A673 (cell line): ENCODE results near the gene NASP. TPM values are rescaled to one million over a fixed set of nuclear protein-coding genes. Genes with fewer than 3 reads are reported as not detected.
A peak's percentile ranks its signal among the peaks of the same experiment; 100 is the strongest.

Experiments used
- BruUV-seq: library from RNA; stranded (reverse); fragments of 400-500 nt; replicated peaks from 2 replicates; lab custom pipeline; 2021; lab: Mats Ljungman, UMichigan
- CTCF ChIA-PET: fragments of 300-600 bp; sonication (Branson Sonifier 250); formaldehyde crosslinking; loops from one replicate; lab custom pipeline; 2022; ENCODE audit warnings: antibody characterized with exemption; lab: Charles Lee
- POLR2A ChIA-PET: fragments of 300-600 bp; sonication (Branson Sonifier 250); formaldehyde crosslinking; loops from one replicate; lab custom pipeline; 2022; ENCODE audit warnings: antibody characterized with exemption; ENCODE audit not compliant: low non-redundant PET; lab: Charles Lee
- DNase-seq: peaks from one replicate; pipeline ENCODE4 v3.0.0-alpha.2; 2015; ENCODE audit warnings: low spot score
- H3K27ac ChIP-seq: fragments of 200-600 bp; sonication (generic); 2 replicates; pipeline ENCODE4 v1.5.1; 2016; ENCODE audit warnings: mixed run types, low read depth, mild to moderate bottlenecking, mixed read lengths, antibody characterized with exemption, low read length; ENCODE audit not compliant: poor library complexity, severe bottlenecking
- H3K27me3 ChIP-seq: fragments of 200-600 bp; sonication (generic); replicated peaks from 2 replicates; pipeline ENCODE4 v1.6.1; 2017; ENCODE audit warnings: mixed run types, low read depth, mild to moderate bottlenecking, mixed read lengths, antibody characterized with exemption, low read length; ENCODE audit not compliant: insufficient read depth, poor library complexity
- H3K36me3 ChIP-seq: fragments of 200-600 bp; sonication (generic); 2 replicates; pipeline ENCODE4 v1.6.1; 2016; ENCODE audit warnings: mixed run types, mild to moderate bottlenecking, mixed read lengths, antibody characterized with exemption, low read length; ENCODE audit not compliant: insufficient read depth, poor library complexity, severe bottlenecking
- H3K4me1 ChIP-seq: fragments of 200-600 bp; sonication (generic); 2 replicates; pipeline ENCODE4 v1.6.1; 2017; ENCODE audit warnings: mixed run types, mild to moderate bottlenecking, mixed read lengths, antibody characterized with exemption, low read length; ENCODE audit not compliant: insufficient read depth, poor library complexity, severe bottlenecking
- H3K4me3 ChIP-seq: fragments of 200-600 bp; sonication (generic); 2 replicates; pipeline ENCODE4 v1.5.1; 2016; ENCODE audit warnings: low read depth, mixed run types, mild to moderate bottlenecking, mixed read lengths, low read length; ENCODE audit not compliant: poor library complexity, severe bottlenecking
- H3K9me3 ChIP-seq: fragments of 200-600 bp; sonication (generic); 2 replicates; pipeline ENCODE4 v1.6.1; 2016; ENCODE audit warnings: mixed run types, low read depth, mild to moderate bottlenecking, mixed read lengths, antibody characterized with exemption, low read length; ENCODE audit not compliant: poor library complexity, severe bottlenecking
- CTCF ChIP-seq: fragments of 300-800, 200-600 bp; sonication (generic); conservative IDR thresholded peaks from 2 replicates; pipeline ENCODE4 v1.5.1; 2017; ENCODE audit warnings: low read depth, mild to moderate bottlenecking, antibody characterized with exemption, low read length, moderate library complexity, mixed read lengths
- EZH2 ChIP-seq: fragments of 200-600 bp; sonication (generic); IDR thresholded peaks from 2 replicates; pipeline ENCODE4 v1.6.1; 2017; ENCODE audit warnings: borderline replicate concordance, low read depth, mild to moderate bottlenecking, mixed read lengths, antibody characterized with exemption, low read length; ENCODE audit not compliant: poor library complexity, severe bottlenecking
- intact Hi-C: fragments of 100-400 bp; cut with micrococcal nuclease; formaldehyde crosslinking; loops from one replicate; pipeline ENCODE4 v1.10.0; 2022; ENCODE audit not compliant: unreplicated experiment
- total RNA-seq: library from RNA; stranded (reverse); gene quantifications from 2 replicates; pipeline ENCODE4 v1.2.3, GENCODE V29; 2021

The NASP gene
- total RNA-seq, 1 experiment from 2014 or later, result 392 TPM

GRCh38 chr1:45563843-45564242, 20.0 kb upstream of the NASP start:
- ChIA-PET POLR2A (no interaction called here), CTCF (interaction anchor here (0.6 kb wide), 1 partner anchor 24 kb away, joined by 3 read pairs; no protein-coding TSS in a partner anchor)
- intact Hi-C loops, result no loop called here
- Histone ChIP-seq H3K27ac (peak overlapping the region; percentile 7), H3K4me1 (no peaks in the 10 kb centered on the region), H3K27me3 (no peaks in the 10 kb centered on the region), H3K36me3 (peaks cover 53% of the 10 kb centered on the region), H3K9me3 (no peaks in the 10 kb centered on the region), H3K4me3 (no peak overlapping the region)
- no TSS peak for BruUV-seq
- no peak for DNase-seq
- TF ChIP-seq CTCF (no peak), EZH2 (no peak)

- intact Hi-C loops, result no loop called here
- H3K4me3 ChIP-seq, result no peak overlapping the region
- no peaks in the 10 kb centered on the region for H3K27me3 ChIP-seq
- BruUV-seq, result no TSS peak
- H3K36me3 ChIP-seq, result peaks cover 66% of the 10 kb centered on the region
- CTCF ChIA-PET, result no interaction called here
- TF ChIP-seq EZH2 (no peak), CTCF (no peak)
- H3K27ac ChIP-seq, result no peak overlapping the region
- POLR2A ChIA-PET, result interaction anchor here (0.5 kb wide), 1 partner anchor 428 kb away, joined by 3 read pairs; no protein-coding TSS in a partner anchor
- no peaks in the 10 kb centered on the region for H3K4me1 ChIP-seq
- H3K9me3 ChIP-seq, result no peaks in the 10 kb centered on the region
- DNase-seq, result no peak
Measured at GRCh38 chr1:45566722-45567121, 17.1 kb upstream of the NASP start.

GRCh38 chr1:45567911-45568310, 15.9 kb upstream of the NASP start:
- no TSS peak for BruUV-seq
- H3K4me1 ChIP-seq, result no peaks in the 10 kb centered on the region
- TF ChIP-seq EZH2 (no peak), CTCF (no peak)
- H3K27ac ChIP-seq, result no peak overlapping the region
- peaks cover 57% of the 10 kb centered on the region for H3K36me3 ChIP-seq
- no peaks in the 10 kb centered on the region for H3K9me3 ChIP-seq
- DNase-seq, result no peak
- H3K27me3 ChIP-seq, result no peaks in the 10 kb centered on the region
- CTCF ChIA-PET, result no interaction called here
- no peak overlapping the region for H3K4me3 ChIP-seq
- intact Hi-C loops, result no loop called here
- POLR2A ChIA-PET, result interaction anchor here (0.7 kb wide), 1 partner anchor 21 kb away, joined by 4 read pairs; no protein-coding TSS in a partner anchor
